H9 (cell line): Measurements from ENCODE around the gene LRRC51. TPM values are rescaled to one million over a fixed set of nuclear protein-coding genes. Genes with fewer than 3 reads are reported as not detected.

Source experiments
- DNase-seq: peaks from one replicate; pipeline ENCODE4 v3.0.0-alpha.2; 2017
- H2AFZ ChIP-seq: one replicate; pipeline ENCODE4 v1.6.1; 2013; ENCODE audit warnings: mild to moderate bottlenecking, low read length, control low read depth, moderate library complexity
- H2AK5ac ChIP-seq: 2 replicates; pipeline ENCODE4 v1.6.1; 2013; ENCODE audit warnings: low read length, control low read depth, mixed read lengths; ENCODE audit not compliant: insufficient read length
- H2BK120ac ChIP-seq: one replicate; pipeline ENCODE4 v1.6.1; 2013; ENCODE audit warnings: low read depth, mild to moderate bottlenecking, low read length, control low read depth, inconsistent platforms; ENCODE audit not compliant: poor library complexity, severe bottlenecking
- H2BK12ac ChIP-seq: 2 replicates; pipeline ENCODE4 v1.6.1; 2013; ENCODE audit warnings: low read length, control low read depth, mixed read lengths, low read depth; ENCODE audit not compliant: insufficient read length
- H2BK15ac ChIP-seq: 2 replicates; pipeline ENCODE4 v1.6.1; 2013; ENCODE audit warnings: low read depth, low read length, control low read depth
- H2BK20ac ChIP-seq: one replicate; pipeline ENCODE4 v1.6.1; 2013; ENCODE audit warnings: low read depth, mild to moderate bottlenecking, low read length, control low read depth, inconsistent platforms; ENCODE audit not compliant: poor library complexity, severe bottlenecking
- H2BK5ac ChIP-seq: 2 replicates; pipeline ENCODE4 v1.6.1; 2013; ENCODE audit warnings: low read length, control low read depth, mixed read lengths; ENCODE audit not compliant: insufficient read length
- H3K14ac ChIP-seq: 2 replicates; pipeline ENCODE4 v1.6.1; 2013; ENCODE audit warnings: low read length, control low read depth; ENCODE audit not compliant: insufficient read depth
- H3K18ac ChIP-seq: 2 replicates; pipeline ENCODE4 v1.6.1; 2013; ENCODE audit warnings: low read depth, mild to moderate bottlenecking, mixed read lengths, low read length, control low read depth; ENCODE audit not compliant: insufficient read length
- H3K23ac ChIP-seq: 2 replicates; pipeline ENCODE4 v1.6.1; 2013; ENCODE audit warnings: low read length, control low read depth, mixed read lengths, low read depth; ENCODE audit not compliant: insufficient read length
- H3K23me2 ChIP-seq: 2 replicates; pipeline ENCODE4 v1.6.1; 2013; ENCODE audit warnings: low read depth, mild to moderate bottlenecking, mixed read lengths, low read length, control low read depth; ENCODE audit not compliant: insufficient read length, poor library complexity, severe bottlenecking
- H3K27ac ChIP-seq: 2 replicates; pipeline ENCODE4 v1.5.1; 2013; ENCODE audit warnings: low read length, control low read depth, mixed read lengths, low read depth; ENCODE audit not compliant: insufficient read length
- H3K27me3 ChIP-seq: 2 replicates; pipeline ENCODE4 v1.6.1; 2013; ENCODE audit warnings: low read length, control low read depth, inconsistent platforms; ENCODE audit not compliant: insufficient read depth
- H3K4ac ChIP-seq: 2 replicates; pipeline ENCODE4 v1.6.1; 2013; ENCODE audit warnings: low read depth, mild to moderate bottlenecking, control low read depth, inconsistent platforms, low read length, moderate library complexity
- H3K4me1 ChIP-seq: 2 replicates; pipeline ENCODE4 v1.6.1; 2013; ENCODE audit warnings: low read length, control low read depth, inconsistent platforms; ENCODE audit not compliant: insufficient read depth
- H3K4me2 ChIP-seq: 2 replicates; pipeline ENCODE4 v1.6.1; 2013; ENCODE audit warnings: low read length, control low read depth, mixed read lengths; ENCODE audit not compliant: insufficient read length, insufficient read depth
- H3K56ac ChIP-seq: 2 replicates; pipeline ENCODE4 v1.6.1; 2013; ENCODE audit warnings: low read depth, mild to moderate bottlenecking, mixed read lengths, low read length, control low read depth; ENCODE audit not compliant: insufficient read length
- H3K79me1 ChIP-seq: 2 replicates; pipeline ENCODE4 v1.6.1; 2013; ENCODE audit warnings: low read depth, mild to moderate bottlenecking, moderate library complexity, low read length, control low read depth, inconsistent platforms; ENCODE audit not compliant: insufficient read depth, poor library complexity, severe bottlenecking
- H3K79me2 ChIP-seq: 2 replicates; pipeline ENCODE4 v1.6.1; 2013; ENCODE audit warnings: low read length, control low read depth, inconsistent platforms; ENCODE audit not compliant: insufficient read depth
- H3K9ac ChIP-seq: 2 replicates; pipeline ENCODE4 v1.6.1; 2013; ENCODE audit warnings: low read length, control low read depth, mixed read lengths; ENCODE audit not compliant: insufficient read length; ENCODE audit errors: extremely low read depth
- H3K9me3 ChIP-seq: one replicate; pipeline ENCODE4 v1.6.1; 2013; ENCODE audit warnings: low read depth, low read length, inconsistent platforms; ENCODE audit not compliant: control insufficient read depth
- H3T11ph ChIP-seq: one replicate; pipeline ENCODE4 v1.6.1; 2013; ENCODE audit warnings: mild to moderate bottlenecking, low read length, control low read depth, inconsistent platforms
- H4K20me1 ChIP-seq: one replicate; pipeline ENCODE4 v1.6.1; 2013; ENCODE audit not compliant: control insufficient read depth, insufficient read length, insufficient read depth
- H4K5ac ChIP-seq: 2 replicates; pipeline ENCODE4 v1.6.1; 2013; ENCODE audit warnings: low read depth, mild to moderate bottlenecking, mixed read lengths, low read length, control low read depth; ENCODE audit not compliant: insufficient read length
- H4K8ac ChIP-seq: replicated peaks from 2 replicates; pipeline ENCODE4 v1.6.1; 2013; ENCODE audit warnings: low read length, control low read depth, mixed read lengths, low read depth; ENCODE audit not compliant: insufficient read length
- H4K91ac ChIP-seq: 2 replicates; pipeline ENCODE4 v1.6.1; 2013; ENCODE audit warnings: low read depth, mild to moderate bottlenecking, moderate library complexity, mixed read lengths, low read length, control low read depth; ENCODE audit not compliant: insufficient read length
- H3K27ac Mint-ChIP-seq, 3 experiments: 2 replicates in 2 of 3; 3 replicates in 1 of 3; pipeline ENCODE4 v1.8.0; 2020 to 2021; ENCODE audit warnings: mixed read lengths in 3 of 3, mild to moderate bottlenecking in 1 of 3, moderate library complexity in 1 of 3
- H3K27me3 Mint-ChIP-seq: 2 replicates; pipeline ENCODE4 v1.8.0; 2021; ENCODE audit warnings: low read depth, mild to moderate bottlenecking, moderate library complexity, mixed read lengths
- H3K36me3 Mint-ChIP-seq, 3 experiments: 2 replicates in 2 of 3; 3 replicates in 1 of 3; pipeline ENCODE4 v1.8.0; 2020 to 2021; ENCODE audit warnings: low read depth in 3 of 3, mixed read lengths in 3 of 3; ENCODE audit not compliant: insufficient read depth in 1 of 3
- H3K4me1 Mint-ChIP-seq, 2 experiments: 2 replicates each; pipeline ENCODE4 v1.8.0; 2020; ENCODE audit warnings: mixed read lengths in 2 of 2
- H3K4me3 Mint-ChIP-seq, 2 experiments: 2 replicates in 1 of 2; 3 replicates in 1 of 2; pipeline ENCODE4 v1.8.0; 2020 to 2021; ENCODE audit warnings: mild to moderate bottlenecking in 2 of 2, mixed read lengths in 2 of 2, moderate library complexity in 1 of 2
- H3K9me3 Mint-ChIP-seq, 2 experiments: 2 replicates in 1 of 2; 3 replicates in 1 of 2; pipeline ENCODE4 v1.8.0; 2020; ENCODE audit warnings: mild to moderate bottlenecking in 2 of 2, mixed read lengths in 2 of 2, moderate library complexity in 1 of 2
- WGBS: extraction: QIAGEN DNeasy Blood & Tissue Kit; methylation state at CpG from one replicate; pipeline ENCODE4 v1.1.7; 2013; ENCODE audit warnings: missing lambda C conversion rate, low lambda C conversion rate, mixed read lengths; ENCODE audit not compliant: insufficient read length; ENCODE audit errors: extremely low coverage; 5-methylcytosine and 5-hydroxymethylcytosine counted together
- total RNA-seq: library from RNA; stranded (reverse); gene quantifications from 2 replicates; pipeline ENCODE4 v1.2.1, GENCODE V29; 2021
- TF ChIP-seq, protein P1 (sequence below): fragments of 200-600 bp; sonication (generic); conservative IDR thresholded peaks from 3 replicates; pipeline ENCODE4 v1.8.0; 2021; ENCODE audit warnings: antibody characterized with exemption, mild to moderate bottlenecking

Gene LRRC51
- total RNA-seq, 1 experiment from 2014 or later = 3.1 TPM

DNA sequence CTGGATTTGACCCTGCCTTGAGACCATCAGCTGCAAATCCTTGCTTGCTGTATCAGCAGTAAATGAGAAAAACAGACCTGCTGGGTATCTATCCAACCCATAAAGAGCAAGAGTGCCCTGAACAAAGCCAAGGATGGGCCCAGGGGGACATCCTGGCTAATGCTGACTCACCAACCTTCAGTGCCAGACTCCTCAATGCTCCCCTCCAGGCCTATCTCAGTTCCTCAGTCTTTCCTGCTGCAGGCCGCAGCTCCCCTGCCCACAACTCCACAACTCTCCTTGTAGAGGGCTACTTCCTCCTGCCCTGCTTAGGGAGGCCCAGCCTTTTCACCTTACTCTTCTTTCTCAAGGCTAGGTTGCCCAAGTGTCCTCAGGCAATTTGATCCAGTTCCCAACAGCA, 19.8 kb downstream of the LRRC51 start:
- Histone ChIP-seq H3K27me3 (no peaks in the 10 kb centered on the region), H4K91ac (no peak overlapping the region), H3K4me2 (no peak overlapping the region), H2BK12ac (no peak overlapping the region), H3K18ac (no peak overlapping the region), H3K56ac (no peak overlapping the region), H2AK5ac (no peak overlapping the region), H3K4me1 (no peaks in the 10 kb centered on the region; the same call in 1 of the 2 replicates), H2BK120ac (no peak overlapping the region), H3K23ac (no peak overlapping the region), H2BK5ac (no peak overlapping the region), H4K5ac (no peak overlapping the region), H3K4ac (no peak overlapping the region), H3K9me3 (no peaks in the 10 kb centered on the region), H3K14ac (no peak overlapping the region), H3K79me1 (peaks cover 3% of the 10 kb centered on the region), H2BK15ac (no peak overlapping the region), H3K23me2 (peaks cover 7% of the 10 kb centered on the region), H4K20me1 (peaks cover 2% of the 10 kb centered on the region), H3K27ac (no peak overlapping the region), H3K9ac (peak overlapping the region; percentile 8), H3T11ph (no peak overlapping the region), H3K79me2 (peaks cover 14% of the 10 kb centered on the region; the same call in 1 of the 2 replicates), H4K8ac (no peak overlapping the region), H2AFZ (no peak overlapping the region), H2BK20ac (no peak overlapping the region)
- Mint-ChIP-seq H3K9me3 (no peaks in the 10 kb centered on the region), H3K27ac (peak overlapping the region in 1 of 3 experiments; percentile 91; a peak in 3 of 7 replicates), H3K4me1 (peaks cover 24 to 30% of the 10 kb centered on the region in 2 experiments), H3K4me3 (no peak overlapping the region; a peak in 2 of 5 replicates), H3K36me3 (peaks cover 23 to 54% (median 42%) of the 10 kb centered on the region in 3 experiments), H3K27me3 (no peaks in the 10 kb centered on the region)
- TF ChIP-seq, protein P1, sequence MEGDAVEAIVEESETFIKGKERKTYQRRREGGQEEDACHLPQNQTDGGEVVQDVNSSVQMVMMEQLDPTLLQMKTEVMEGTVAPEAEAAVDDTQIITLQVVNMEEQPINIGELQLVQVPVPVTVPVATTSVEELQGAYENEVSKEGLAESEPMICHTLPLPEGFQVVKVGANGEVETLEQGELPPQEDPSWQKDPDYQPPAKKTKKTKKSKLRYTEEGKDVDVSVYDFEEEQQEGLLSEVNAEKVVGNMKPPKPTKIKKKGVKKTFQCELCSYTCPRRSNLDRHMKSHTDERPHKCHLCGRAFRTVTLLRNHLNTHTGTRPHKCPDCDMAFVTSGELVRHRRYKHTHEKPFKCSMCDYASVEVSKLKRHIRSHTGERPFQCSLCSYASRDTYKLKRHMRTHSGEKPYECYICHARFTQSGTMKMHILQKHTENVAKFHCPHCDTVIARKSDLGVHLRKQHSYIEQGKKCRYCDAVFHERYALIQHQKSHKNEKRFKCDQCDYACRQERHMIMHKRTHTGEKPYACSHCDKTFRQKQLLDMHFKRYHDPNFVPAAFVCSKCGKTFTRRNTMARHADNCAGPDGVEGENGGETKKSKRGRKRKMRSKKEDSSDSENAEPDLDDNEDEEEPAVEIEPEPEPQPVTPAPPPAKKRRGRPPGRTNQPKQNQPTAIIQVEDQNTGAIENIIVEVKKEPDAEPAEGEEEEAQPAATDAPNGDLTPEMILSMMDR = no peak
- no CpG with 5 or more reads among the region's 1 CpG for WGBS
- no peak for DNase-seq
